K562 (cell line): Measurements from ENCODE around the gene IL24. TPM values are rescaled to one million over a fixed set of nuclear protein-coding genes. Genes with fewer than 3 reads are reported as not detected.

ENCODE experiments used
- ATAC-seq: fragments of 200-7000 bp; cut with Tn5 transposase; 3 replicates; pipeline ENCODE4 v1.9.1; 2020; ENCODE audit warnings: moderate library complexity
- BruUV-seq: library from RNA; stranded (reverse); fragments of 400-500 nt; replicated peaks from 2 replicates; lab custom pipeline; 2021; lab: Mats Ljungman, UMichigan
- CTCF ChIA-PET: fragments of 300-600 bp; formaldehyde crosslinking; extraction: SDS; loops from one replicate; lab custom pipeline; 2021; ENCODE audit warnings: low intra/inter-chr PET ratio; lab: Yijun Ruan, JAX
- POLR2A ChIA-PET: fragments of 300-600, 350-650 bp; sonication (Branson Sonifier 250); formaldehyde crosslinking; extraction: SDS; loops from one replicate; lab custom pipeline; 2021; ENCODE audit warnings: antibody characterized with exemption, inconsistent platforms; lab: Yijun Ruan, JAX
- DNase-seq, 4 experiments: peaks; one replicate each; pipeline versions ENCODE4 v3.0.0 to v3.0.0-alpha.2; 2011 to 2018; ENCODE audit warnings: low spot score in 3 of 4, mixed read lengths in 3 of 4; ENCODE audit errors: extremely low read depth in 1 of 4
- FAIRE-seq: peaks from 2 replicates; lab custom pipeline; 2011; peaks lifted over from hg19 to GRCh38; lab: Jason Lieb, UNC
- H2AFZ ChIP-seq: 2 replicates; pipeline ENCODE4 v1.6.0; 2011; ENCODE audit warnings: low read depth, low read length, control low read depth, inconsistent platforms
- H3K27ac ChIP-seq: fragments of 200-600 bp; 3 replicates; pipeline ENCODE4 v1.8.0; 2011; ENCODE audit warnings: low read depth, mild to moderate bottlenecking, control low read depth, inconsistent platforms, low read length, moderate library complexity, mixed read lengths; ENCODE audit errors: extremely low read depth
- H3K27me3 ChIP-seq, 2 experiments: fragments of 300-600 bp in 1 of 2; 2 replicates in 1 of 2; 3 replicates in 1 of 2; pipeline versions ENCODE4 v1.6.0 to v1.8.0; 2011; ENCODE audit warnings: inconsistent platforms in 2 of 2, low read length in 2 of 2, mild to moderate bottlenecking in 1 of 2, mixed read lengths in 1 of 2, moderate library complexity in 1 of 2; ENCODE audit not compliant: control insufficient read depth in 2 of 2, insufficient read depth in 2 of 2
- H3K36me3 ChIP-seq: fragments of 300-600 bp; 3 replicates; pipeline ENCODE4 v1.8.0; 2011; ENCODE audit warnings: mild to moderate bottlenecking, low read length, inconsistent platforms; ENCODE audit not compliant: control insufficient read depth, insufficient read depth
- H3K4me1 ChIP-seq, 2 experiments: fragments of 200-600 bp in 1 of 2; replicated peaks in 1 of 2; 2 replicates in 1 of 2; 3 replicates in 1 of 2; pipeline versions ENCODE4 v1.5.1 to v1.8.0; 2011; ENCODE audit warnings: inconsistent platforms in 2 of 2, low read length in 2 of 2, mild to moderate bottlenecking in 1 of 2, mixed read lengths in 1 of 2, moderate library complexity in 1 of 2; ENCODE audit not compliant: control insufficient read depth in 2 of 2, insufficient read depth in 2 of 2
- H3K4me2 ChIP-seq: 2 replicates; pipeline ENCODE4 v1.6.1; 2011; ENCODE audit warnings: low read length, control low read depth, inconsistent platforms, mixed read lengths; ENCODE audit not compliant: insufficient read depth
- H3K4me3 ChIP-seq: fragments of 200-600 bp; sonication (generic), shearing (Covaris generic); 2 replicates; pipeline ENCODE4 v1.5.1; 2016; ENCODE audit warnings: control low read depth, inconsistent platforms
- H3K79me2 ChIP-seq: fragments of 200-600 bp; 3 replicates; pipeline ENCODE4 v1.8.0; 2011; ENCODE audit warnings: low read length, inconsistent platforms; ENCODE audit not compliant: control insufficient read depth, insufficient read depth
- H3K9ac ChIP-seq, 2 experiments: 2 replicates each; pipeline versions ENCODE4 v1.6.0 to v1.6.1; 2011; ENCODE audit warnings: low read depth in 2 of 2, low read length in 2 of 2, control low read depth in 1 of 2, inconsistent platforms in 1 of 2, mild to moderate bottlenecking in 1 of 2, mixed read lengths in 1 of 2; ENCODE audit not compliant: insufficient read depth in 1 of 2
- H3K9me1 ChIP-seq: one replicate; pipeline ENCODE4 v1.6.0; 2011; ENCODE audit warnings: inconsistent platforms, mild to moderate bottlenecking, low read length, moderate library complexity; ENCODE audit not compliant: control insufficient read depth, insufficient read depth
- H3K9me3 ChIP-seq: replicated peaks from 2 replicates; pipeline ENCODE4 v1.5.1; 2011; ENCODE audit warnings: low read depth, low read length, inconsistent platforms; ENCODE audit not compliant: control insufficient read depth, insufficient read depth
- H4K20me1 ChIP-seq: replicated peaks from 2 replicates; pipeline ENCODE4 v1.6.1; 2011; ENCODE audit warnings: low read length, inconsistent platforms, mixed read lengths; ENCODE audit not compliant: control insufficient read depth, insufficient read depth
- CBFA2T3 ChIP-seq: fragments of 450-650 bp; IDR thresholded peaks from 2 replicates; pipeline ENCODE4 v1.6.1; 2017
- HDAC6 ChIP-seq: IDR thresholded peaks from 2 replicates; pipeline ENCODE4 v1.6.1; 2012; ENCODE audit warnings: low read depth, mild to moderate bottlenecking, control low read depth, inconsistent platforms, low read length, moderate library complexity
- KDM1A ChIP-seq, 2 experiments: fragments of 450-650 bp; IDR thresholded peaks; 2 replicates each; pipeline ENCODE4 v1.6.1; 2016; ENCODE audit warnings: mild to moderate bottlenecking in 2 of 2
- MEIS2 ChIP-seq: fragments of 450-650 bp; IDR thresholded peaks from 2 replicates; pipeline ENCODE4 v1.6.1; 2014; ENCODE audit warnings: mild to moderate bottlenecking; ENCODE audit not compliant: partially characterized antibody
- RCOR1 ChIP-seq, 2 experiments: IDR thresholded peaks; 2 replicates each; pipeline ENCODE4 v1.6.1; 2012; ENCODE audit warnings: low read depth in 2 of 2, low read length in 2 of 2, borderline replicate concordance in 1 of 2, improper control_type of control experiment in 1 of 2
- SAFB2 ChIP-seq: fragments of 200-400 bp; formaldehyde crosslinking; IDR thresholded peaks from 2 replicates; pipeline ENCODE4 v1.6.1; 2018; ENCODE audit warnings: borderline replicate concordance, low read length, low read depth, moderate library complexity; ENCODE audit not compliant: severe bottlenecking
- SOX6 ChIP-seq: fragments of 450-650 bp; IDR thresholded peaks from 2 replicates; pipeline ENCODE4 v1.6.1; 2014; ENCODE audit warnings: mild to moderate bottlenecking
- TAL1 ChIP-seq: fragments of 450-650 bp; IDR thresholded peaks from 2 replicates; pipeline ENCODE4 v1.6.1; 2016; ENCODE audit warnings: mild to moderate bottlenecking
- TCF3 ChIP-seq: sonication (generic); formaldehyde crosslinking; IDR thresholded peaks from 2 replicates; pipeline ENCODE4 v1.4.0; 2020; ENCODE audit warnings: mild to moderate bottlenecking, missing genetic modification reagents
- TFE3 ChIP-seq: fragments of 450-650 bp; formaldehyde crosslinking; IDR thresholded peaks from 2 replicates; pipeline ENCODE4 v1.4.0; 2020; ENCODE audit warnings: mild to moderate bottlenecking, mixed read lengths
- ZBTB7A ChIP-seq: IDR thresholded peaks from 2 replicates; pipeline ENCODE4 v1.6.1; 2011; ENCODE audit warnings: low read depth, mild to moderate bottlenecking, low read length, moderate library complexity, borderline replicate concordance; ENCODE audit not compliant: control insufficient read depth
- WGBS: fragments of 100-300 bp; shearing (Covaris generic); methylation state at CpG from one replicate; pipeline ENCODE4 v1.1.6; 2016; ENCODE audit warnings: low coverage, mixed read lengths; ENCODE audit not compliant: insufficient coverage; ENCODE audit errors: missing lambda C conversion rate; 5-methylcytosine and 5-hydroxymethylcytosine counted together
- in situ Hi-C: fragments of 300-500 bp; cut with MboI; formaldehyde crosslinking; loops from 4 replicates; pipeline ENCODE4 v1.15.0; 2018; ENCODE audit warnings: inconsistent platforms, mixed read lengths
- intact Hi-C: fragments of 100-400 bp; cut with micrococcal nuclease; formaldehyde crosslinking; loops from 2 replicates; pipeline ENCODE4 v1.14.2; 2022
- polyA plus RNA-seq, 8 experiments: library from polyadenylated mRNA; depleted of rRNA in 4 of 8; stranded (reverse) in 5 of 8; unstranded in 3 of 8; fragments of >200 nt; fragmentation: Nextera tagmentation in 2 of 8; fragmentation: Illumina TruSeq in 1 of 8; extraction: Ambion mirVana in 2 of 8; extraction: Trizol in 1 of 8; gene quantifications; 2 replicates each; pipeline versions ENCODE4 v1.2.1 to v1.2.3, GENCODE V29; 2011 to 2014; ENCODE audit warnings: inconsistent platforms in 1 of 8, missing spikeins in 1 of 8
- total RNA-seq, 7 experiments: library from RNA; depleted of rRNA in 6 of 7; stranded (reverse); fragments of >200 nt in 6 of 7; fragmentation: Illumina TruSeq in 2 of 7; extraction: Trizol in 2 of 7; gene quantifications; 2 replicates each; pipeline versions ENCODE4 v1.2.1 to v1.2.3, GENCODE V29; 2011 to 2021; ENCODE audit warnings: low replicate concordance in 1 of 7

The IL24 gene
- total and polyA plus RNA-seq, 9 of the 15 experiments (the other 6 are each of a cell fraction or from before 2014, with no cell fraction given) = 0.04 to 0.19 TPM; not detected in 7

GRCh38 chr1:206940588-206940936 lies 43.3 kb downstream of the IL24 start:
- ATAC-seq (no peak), FAIRE-seq (no peak), DNase-seq (no peak)
- in situ Hi-C loops = no loop called here
- Histone ChIP-seq H3K4me2 (no peak overlapping the region), H3K27ac (no peak overlapping the region), H3K9me1 (no peaks in the 10 kb centered on the region), H3K4me1 (peaks cover 27 to 42% of the 10 kb centered on the region in 2 experiments), H3K27me3 (peaks cover 3 to 4% of the 10 kb centered on the region in 2 experiments; a peak in 2 of 5 replicates), H3K36me3 (no peaks in the 10 kb centered on the region), H3K4me3 (no peak overlapping the region), H4K20me1 (no peaks in the 10 kb centered on the region), H3K79me2 (no peaks in the 10 kb centered on the region), H2AFZ (no peak overlapping the region), H3K9ac (no peak overlapping the region)
- ChIA-PET POLR2A (interaction anchor here (0.7 to 2.2 kb wide), 3 partner anchors 11 to 20 kb away, joined by 3 to 14 read pairs (median 4); no protein-coding TSS in a partner anchor), CTCF (no interaction called here)
- 59% methylated on average over 3 of the region's 3 CpGs for WGBS
- no TSS peak for BruUV-seq
- intact Hi-C loops = no loop called here
- TF ChIP-seq TCF3 (CRISPR knock-in tag) (peak; percentile 53), TAL1 (no peak), HDAC6 (no peak), SAFB2 (no peak), CBFA2T3 (peak; percentile 57; the same call in 1 of the 2 replicates), KDM1A (IDR thresholded peaks at IDR 0.05) (peak; percentile 78 to 80), ZBTB7A (no peak), MEIS2 (peak; percentile 47), SOX6 (peak; percentile 64), RCOR1 (IDR thresholded peaks at IDR 0.05; ENCODE audit: borderline replicate concordance in 1 of 2, low read depth in 2 of 2, low read length in 2 of 2) (peak in 1 of 2 experiments; percentile 67; a peak in 2 of 4 replicates), TFE3 (CRISPR knock-in tag) (no peak)
- TF ChIP-seq, all 486 proteins: peak for 6
- no peaks in the 10 kb centered on the region for H3K9me3 ChIP-seq
